NCI-H2029 treated with DMSO at 0.1 percent for 48 hours (cell line): ENCODE data around the gene APOLD1.
"Not testable (repeated sequence)": the region's sequence is repeated elsewhere in the genome, so short reads cannot be mapped to it uniquely, and the experiment has no call there.

Experiments used
- DNase-seq: peaks from one replicate; lab custom pipeline; 2025; lab: John Stamatoyannopoulos, UW

APOLD1 gene

DNA sequence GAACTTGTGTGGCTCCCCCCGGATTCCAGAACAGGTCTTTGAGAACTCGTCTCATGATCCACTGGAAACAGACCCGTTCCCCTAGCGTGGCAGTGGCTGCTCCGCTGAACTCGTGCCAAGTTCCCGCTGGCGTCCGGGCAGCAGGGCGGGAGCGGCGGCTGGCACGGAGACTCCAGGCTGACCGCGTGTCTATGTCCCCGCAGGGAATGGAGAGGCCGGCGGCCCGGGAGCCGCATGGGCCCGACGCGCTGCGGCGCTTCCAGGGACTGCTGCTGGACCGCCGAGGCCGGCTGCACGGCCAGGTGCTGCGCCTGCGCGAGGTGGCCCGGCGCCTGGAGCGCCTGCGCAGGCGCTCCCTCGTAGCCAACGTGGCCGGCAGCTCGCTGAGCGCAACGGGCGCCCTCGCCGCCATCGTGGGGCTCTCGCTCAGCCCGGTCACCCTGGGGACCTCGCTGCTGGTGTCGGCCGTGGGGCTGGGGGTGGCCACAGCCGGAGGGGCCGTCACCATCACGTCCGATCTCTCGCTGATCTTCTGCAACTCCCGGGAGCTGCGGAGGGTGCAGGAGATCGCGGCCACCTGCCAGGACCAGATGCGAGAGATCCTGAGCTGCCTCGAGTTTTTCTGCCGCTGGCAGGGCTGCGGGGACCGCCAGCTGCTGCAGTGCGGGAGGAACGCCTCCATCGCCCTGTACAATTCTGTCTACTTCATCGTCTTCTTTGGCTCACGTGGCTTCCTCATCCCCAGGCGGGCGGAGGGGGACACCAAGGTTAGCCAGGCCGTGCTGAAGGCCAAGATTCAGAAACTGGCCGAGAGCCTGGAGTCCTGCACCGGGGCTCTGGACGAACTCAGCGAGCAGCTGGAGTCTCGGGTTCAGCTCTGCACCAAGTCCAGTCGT is 1.5 kb downstream of the APOLD1 start:
- no peak for DNase-seq

DNA sequence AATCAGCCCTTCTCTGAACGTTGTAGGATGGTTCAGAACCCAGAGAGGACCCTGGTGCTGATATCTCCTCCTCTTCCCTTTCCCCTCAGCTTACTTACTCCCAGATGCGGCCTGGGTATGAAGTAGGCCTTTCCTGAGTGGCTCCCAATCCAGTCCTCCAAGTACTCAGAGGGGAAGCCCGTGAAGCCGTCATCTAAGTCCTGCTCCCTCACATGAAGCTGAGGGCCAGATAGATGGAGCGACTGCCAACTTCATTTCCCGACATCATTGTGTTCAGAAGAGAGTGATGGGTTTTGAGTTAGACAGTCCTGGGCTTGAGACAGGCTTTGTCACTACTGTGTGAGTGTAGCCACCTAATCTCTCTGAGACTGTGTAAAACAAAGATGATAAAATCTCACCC is 2.7 kb downstream of the APOLD1 start:
- no peak for DNase-seq

DNA sequence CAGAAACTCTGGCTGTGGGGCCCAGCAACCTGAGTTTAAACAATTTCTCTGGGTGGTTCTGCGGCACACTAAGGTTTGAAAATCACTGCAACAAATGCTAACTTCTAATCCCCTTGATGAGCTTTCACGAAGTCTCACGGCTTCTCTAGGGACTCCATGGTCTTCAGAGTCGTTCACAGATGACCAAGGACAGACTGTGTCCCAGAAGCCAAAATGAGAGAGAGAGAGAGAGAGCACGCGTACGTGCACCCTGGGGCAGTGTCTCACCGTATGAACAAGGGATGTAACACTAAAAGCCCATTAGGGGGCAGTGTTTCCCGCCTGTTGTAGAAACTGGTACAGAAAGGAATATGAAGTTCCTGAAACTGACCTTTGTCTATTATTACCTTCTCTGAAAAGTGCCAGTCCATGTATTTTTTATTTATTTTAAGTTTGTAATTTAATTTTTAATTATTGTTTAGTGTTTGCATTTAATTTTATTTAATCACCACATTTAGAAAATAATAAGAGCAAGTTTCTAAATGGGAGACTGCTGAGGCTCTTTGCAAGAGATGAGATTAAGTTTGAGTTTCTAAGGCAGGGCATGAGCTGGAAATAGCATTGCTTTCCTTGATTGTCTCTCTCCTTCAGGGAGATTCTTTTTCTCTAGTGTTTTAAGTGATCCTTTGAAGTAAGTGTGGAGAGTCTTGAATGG is 3.4 kb downstream of the APOLD1 start:
- peak; percentile 82 for DNase-seq

DNA sequence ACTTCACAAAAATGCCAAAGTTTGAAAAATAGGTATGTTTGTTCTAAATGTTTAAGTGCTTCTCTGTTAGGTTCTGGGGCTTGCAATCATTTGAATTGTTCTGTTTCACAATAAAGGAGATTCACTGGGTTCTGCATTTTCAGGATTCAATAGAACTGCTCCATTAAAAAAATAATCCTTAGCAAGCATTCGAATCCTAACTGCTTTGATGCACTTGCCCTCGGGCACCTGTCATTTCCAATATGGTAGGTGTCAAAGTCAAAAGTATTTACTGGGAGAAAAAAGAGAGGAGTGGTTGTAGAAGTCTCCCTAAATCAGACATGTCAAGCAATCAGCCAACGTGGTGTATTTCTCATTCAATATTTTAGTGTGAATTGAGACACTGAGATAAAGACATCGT is 5.5 kb downstream of the APOLD1 start:
- DNase-seq = no peak

DNA sequence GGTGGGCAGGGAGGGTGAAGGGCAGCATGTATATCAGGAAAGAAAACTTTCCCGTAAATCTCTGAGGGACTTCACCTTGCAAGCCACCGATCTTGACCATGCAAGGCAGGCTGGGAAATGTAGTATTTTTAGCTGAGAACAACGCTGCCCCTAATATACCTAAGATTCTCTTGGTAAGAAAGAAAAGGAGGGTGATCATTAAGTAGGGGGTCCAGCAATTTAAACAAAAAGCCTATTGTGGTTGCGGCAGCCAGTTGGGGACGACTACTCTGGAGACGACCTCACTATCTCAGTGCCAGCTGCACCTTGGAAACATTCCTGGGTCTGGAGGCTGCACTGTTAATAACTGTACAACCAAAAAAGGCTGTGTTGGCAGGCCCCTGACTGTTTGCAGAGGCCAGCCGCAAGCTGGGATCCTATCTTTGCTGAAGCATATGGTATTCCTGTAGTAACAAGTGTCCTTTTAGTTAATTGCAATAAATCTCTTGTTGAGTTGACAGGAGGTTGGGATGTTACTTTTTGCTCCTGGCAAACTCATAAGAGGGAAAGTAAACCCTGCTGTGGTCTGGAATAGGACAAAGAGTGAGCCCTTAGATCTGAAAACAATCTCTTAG is 6.4 kb downstream of the APOLD1 start:
- no peak for DNase-seq

DNA sequence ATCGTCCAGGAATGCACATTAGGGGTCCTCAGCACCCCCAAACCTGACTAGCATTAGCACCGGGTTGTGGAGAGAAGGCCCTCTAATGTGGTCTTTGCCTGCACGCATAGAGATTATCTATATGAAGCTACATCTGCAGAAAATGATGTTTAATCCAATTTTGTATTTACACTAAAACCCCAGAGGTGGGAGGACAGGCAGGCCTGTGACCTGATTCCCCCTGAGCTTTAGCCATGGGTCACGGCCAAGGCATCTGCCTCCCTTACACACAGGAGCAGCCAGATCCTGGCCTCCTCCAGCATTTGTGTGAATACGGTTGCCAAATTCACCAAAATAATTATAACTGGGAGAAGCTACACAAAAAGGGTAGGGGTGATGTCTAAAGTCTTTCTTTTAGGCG is 7.0 kb downstream of the APOLD1 start:
- no peak for DNase-seq

DNA sequence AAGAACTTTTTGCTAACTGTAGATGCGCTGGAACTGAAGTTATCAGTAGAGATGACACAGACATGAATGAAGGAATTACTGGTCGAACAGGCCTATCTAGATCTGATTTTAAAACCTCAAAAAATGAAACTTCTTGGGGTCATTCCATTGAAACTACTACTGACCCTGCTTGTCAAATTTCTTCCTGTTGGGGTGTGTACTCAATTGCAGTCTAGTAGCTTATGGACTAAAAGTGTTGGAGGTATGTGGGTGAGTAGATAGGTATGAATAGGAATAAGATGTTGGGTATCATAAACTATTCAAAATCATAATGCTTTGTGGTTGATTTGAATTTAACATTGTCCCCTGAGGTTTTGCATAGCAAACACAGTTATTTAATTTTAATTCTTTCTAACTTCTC is 9.2 kb downstream of the APOLD1 start:
- no peak for DNase-seq

DNA sequence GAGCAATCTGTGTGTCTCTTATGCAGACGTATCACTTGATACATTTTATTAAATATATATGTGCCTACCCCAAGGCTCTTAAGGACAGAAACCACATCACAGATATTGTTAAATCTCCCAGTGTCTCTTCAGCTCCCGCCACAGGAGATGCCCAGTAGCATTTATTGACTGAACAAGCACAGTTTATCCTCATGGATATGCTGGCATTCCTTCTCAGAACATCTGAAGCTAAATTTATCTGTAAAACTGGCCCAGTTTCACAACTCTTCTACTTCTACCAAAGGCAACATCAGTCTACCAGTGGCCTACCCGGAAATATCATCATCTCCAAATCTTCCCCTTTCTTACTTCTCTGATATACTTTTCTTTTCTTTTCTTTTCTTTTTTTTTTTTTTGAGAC is 10.7 kb downstream of the APOLD1 start:
- no peak for DNase-seq

DNA sequence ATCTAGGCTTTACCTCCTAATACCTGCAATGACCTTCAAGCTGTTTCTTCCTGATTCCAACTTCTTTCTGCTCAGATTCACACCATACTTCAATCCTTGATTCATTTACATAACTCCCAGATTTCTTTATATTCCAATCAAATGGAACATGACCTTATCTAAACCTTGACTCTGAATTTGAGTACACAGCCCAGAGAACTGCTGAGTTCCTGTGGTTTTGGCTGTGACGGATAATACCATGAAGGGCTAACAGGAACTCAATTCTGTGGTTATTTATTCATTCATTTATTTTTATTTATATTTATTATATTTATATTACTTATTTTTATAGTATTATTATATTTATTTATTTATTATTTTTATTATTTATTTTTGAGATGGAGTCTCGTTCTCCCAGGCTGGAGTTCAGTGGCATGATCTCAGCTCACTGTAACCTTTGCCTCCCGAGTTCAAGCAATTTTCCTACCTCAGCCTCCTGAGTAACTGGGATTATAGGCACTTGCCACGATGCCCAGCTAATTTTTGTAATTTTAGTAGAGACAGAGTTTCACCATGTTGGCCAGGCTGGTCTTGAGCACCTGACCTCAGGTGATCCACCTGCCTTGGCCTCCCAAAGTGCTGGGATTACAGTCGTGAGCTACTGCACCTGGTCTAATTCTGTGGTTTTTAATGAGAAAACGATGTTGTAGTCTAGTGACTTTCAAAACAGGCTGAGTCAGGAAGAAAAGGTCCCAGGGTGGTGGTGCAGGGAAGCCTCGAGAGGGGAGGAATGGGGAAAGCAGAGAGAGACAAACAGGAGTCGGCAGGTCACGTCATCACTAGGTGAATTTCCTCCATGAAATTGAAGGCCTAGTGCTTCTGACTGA is 11.7 kb downstream of the APOLD1 start:
- DNase-seq = no peak

DNA sequence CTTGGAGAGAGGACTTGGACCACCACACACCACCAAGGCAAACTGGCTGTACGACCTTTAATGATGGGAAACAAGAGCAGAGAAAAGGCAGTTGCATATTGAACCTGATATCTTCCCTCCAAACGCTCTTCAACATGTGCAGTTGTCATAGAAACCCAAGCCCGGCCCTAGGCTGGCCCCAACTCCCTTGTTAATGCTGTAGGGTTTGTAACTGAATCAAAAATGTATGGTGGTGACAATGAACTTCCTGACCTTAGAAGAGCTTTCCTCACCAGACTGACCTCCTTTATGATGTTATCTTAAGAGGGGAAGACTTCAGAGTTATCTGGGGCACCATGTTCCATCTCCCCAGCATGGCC is 12.3 kb downstream of the APOLD1 start:
- no peak for DNase-seq

DNA sequence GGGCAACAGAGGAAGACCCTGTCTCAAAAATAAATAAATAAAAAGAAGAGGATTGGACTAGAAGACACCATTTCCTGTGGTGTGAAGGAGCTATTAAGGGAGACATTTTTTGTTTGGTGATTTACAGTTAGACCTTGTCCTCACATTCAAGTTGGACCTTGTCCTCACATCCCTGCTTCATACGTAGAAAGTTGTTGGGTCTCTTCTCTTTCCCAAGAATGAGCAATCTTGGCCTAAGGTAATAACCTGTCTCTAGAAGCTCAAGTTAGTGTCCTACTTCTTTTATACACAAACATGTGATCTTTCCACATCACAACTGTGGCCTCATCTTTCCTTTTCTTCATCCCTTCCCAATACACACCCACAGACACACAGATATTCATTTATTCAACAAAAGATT is 13.0 kb downstream of the APOLD1 start:
- no peak for DNase-seq

DNA sequence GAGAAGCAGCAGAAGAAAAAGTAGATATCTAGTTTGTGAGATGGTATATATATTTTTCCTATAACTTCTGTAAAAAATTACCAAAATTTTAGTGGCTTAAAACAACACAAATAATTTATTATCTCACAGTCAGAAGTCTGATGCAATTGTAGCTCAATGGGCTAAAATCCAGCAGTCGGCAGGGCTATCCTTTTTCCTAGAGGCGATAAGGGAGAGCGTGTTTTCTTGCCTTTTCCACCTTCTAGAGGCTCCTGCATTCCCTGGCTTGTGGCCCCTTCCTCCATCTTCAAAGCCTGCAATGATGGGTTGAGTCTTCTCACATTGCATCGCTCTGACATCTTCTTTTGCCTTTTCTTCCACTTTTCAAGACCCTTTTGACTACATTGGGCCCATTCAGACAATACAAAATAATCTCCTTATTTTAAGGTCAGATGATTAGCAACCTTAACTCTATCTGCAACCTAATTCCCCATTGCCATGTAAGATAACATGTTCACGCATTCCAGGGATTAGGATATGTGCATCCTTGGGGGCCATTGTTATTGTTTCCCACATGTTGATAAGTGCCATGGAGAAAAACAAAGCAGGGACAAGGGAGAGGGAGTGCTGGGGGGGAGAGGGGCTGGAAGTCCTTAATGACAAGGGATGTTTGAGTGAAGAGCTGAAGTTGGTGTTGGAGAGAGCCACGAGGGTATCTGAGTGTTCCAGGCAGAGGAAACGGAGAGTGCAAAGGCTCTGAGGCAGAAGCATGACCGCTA is 13.9 kb downstream of the APOLD1 start:
- no peak for DNase-seq

DNA sequence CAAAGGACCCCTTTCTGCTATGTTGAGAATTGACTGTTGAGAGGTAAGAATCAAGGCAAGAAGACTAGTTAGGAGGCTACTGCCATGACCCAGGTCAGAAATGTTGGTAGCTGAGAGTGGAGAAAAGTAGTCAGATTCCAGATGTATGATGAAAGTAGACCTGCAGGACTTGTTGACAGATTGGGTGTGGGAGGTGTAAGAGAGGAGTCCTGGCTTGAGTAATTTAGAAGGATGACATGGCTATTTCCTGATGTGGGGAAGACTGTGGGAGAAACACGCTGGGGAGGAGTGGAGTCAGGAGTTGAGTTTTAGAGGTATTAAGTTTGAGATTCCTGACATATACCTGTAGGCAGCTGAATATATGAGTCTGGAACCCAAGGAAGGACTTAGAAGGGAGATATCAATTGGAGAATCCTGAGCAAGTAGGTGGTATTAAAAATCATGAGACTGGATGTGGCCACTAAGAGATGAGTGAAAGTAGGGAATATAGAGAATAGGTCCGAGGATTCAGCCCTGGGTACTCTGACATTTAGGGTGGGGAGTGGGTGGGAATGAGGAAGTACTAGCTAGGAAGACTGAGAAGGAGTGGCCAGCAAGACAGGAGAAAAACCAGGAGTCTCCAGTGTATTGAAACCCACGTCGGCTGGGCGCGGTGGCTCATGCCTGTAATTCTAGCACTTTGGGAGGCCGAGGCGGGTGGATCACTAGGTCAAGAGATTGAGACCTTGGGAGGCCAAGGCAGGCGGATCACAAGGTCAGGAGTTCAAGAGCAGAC is 15.1 kb downstream of the APOLD1 start:
- no peak for DNase-seq

DNA sequence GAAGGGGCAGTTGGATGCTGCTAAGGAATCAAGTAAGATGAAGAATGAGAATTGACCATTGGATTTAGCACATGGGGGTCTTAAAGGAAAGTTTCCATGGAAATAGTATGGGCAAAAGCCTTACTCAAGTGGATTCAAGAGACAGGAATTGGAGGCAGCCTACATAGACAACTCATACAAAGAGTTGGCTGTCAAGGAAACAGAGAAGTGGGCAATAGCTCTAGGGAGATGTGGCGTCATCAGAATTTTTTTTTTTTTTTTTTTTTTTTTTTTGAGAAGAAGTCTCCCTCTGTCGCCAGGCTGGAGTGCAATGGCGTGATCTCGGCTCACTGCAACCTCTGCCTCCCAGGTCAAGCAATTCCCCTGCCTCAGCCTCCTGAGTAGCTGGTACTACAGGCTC is 16.2 kb downstream of the APOLD1 start:
- not testable (repeated sequence) for DNase-seq

DNA sequence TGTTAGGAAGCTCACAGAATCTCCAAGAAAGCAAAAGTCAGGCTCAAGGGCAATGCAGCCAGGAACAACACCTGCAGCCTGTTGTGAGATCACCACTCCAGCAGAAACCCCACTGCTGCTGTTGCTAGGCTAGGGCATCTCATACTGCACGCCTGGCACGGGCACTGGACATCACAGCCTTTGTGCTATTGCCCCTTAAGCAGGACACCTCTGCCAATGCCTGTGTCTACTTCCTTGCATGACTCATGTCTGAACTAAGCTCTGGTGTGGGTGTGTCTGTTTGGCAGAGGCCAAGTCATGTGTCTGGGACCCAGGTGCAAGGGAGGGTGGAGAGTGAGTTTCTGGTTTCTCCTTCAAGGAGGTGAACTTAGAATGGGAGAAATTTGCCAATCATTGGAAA is 17.7 kb downstream of the APOLD1 start:
- DNase-seq = peak; percentile 92

DNA sequence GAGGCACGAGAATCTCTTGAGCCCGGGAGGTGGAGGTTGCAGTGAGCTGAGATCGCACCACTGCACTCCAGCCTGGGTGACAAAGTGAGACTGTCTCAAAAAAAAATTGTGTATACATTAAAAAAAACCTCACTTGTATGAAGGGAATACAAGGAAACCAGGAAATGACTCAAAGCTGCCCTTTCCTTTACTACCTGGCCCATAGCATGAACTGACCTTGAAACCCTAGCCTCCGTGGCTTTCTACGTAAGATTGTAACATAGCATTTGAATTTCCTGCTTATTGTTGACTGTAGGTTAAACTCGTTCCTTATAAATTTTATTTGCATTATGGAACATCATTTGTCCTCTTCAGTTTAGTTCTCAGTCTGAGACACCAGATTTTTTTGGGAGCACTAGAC is 18.6 kb downstream of the APOLD1 start:
- no peak for DNase-seq

DNA sequence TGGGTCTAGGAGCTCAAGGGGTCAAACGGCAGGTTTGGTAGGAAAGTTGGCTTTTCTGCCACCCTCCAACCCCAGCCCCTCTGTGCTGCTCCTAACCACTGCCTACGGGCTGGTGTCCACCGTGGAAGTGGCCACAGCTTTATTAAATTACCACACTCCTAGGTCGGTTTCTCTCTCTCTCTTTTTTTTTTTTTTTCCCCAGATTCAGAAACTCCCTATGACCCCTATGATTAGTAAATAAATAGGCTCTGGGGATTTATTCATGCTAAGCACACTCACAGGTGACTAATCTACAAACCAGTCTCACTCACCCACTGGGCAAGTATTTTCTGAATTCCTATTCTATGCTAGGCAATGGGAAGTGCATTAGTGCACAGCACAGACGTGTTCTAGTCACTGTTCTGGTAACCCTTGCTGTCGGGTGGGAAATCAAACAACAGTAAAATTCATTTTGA is 19.0 kb downstream of the APOLD1 start:
- no peak for DNase-seq

DNA sequence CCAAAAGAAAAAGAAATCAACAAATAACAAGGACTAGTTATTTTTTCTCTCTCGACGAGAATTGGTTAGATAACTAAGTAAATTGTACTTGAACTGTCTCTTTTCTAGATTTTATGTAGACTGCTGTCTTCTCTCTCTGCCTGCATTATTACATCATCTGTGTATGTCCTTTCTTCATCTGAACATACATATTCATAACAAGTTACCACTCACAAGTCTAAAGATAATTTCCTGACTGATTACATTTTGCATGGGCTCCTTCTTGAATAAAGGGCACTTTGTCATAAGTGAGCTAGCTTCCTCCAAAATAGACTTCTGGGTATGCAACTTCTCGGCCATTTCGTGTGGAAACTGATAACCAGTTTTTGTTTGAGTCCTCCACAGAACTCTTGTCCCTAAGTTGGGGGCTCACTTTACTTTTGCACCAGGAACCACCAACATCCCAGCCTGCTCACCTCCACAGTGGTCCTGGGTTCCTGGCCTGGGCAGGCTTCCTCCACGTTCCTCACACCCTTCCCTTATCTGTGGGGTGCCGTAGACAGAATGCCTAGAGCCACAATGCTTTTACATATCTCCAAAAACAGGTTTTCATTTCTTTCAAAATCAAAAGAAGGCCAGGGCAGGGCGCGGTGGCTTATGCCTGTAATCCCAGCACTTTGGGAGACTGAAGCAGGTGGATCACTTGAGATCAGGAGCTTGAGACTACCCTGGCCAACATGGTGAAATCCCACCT is 21.5 kb downstream of the APOLD1 start:
- no peak for DNase-seq

DNA sequence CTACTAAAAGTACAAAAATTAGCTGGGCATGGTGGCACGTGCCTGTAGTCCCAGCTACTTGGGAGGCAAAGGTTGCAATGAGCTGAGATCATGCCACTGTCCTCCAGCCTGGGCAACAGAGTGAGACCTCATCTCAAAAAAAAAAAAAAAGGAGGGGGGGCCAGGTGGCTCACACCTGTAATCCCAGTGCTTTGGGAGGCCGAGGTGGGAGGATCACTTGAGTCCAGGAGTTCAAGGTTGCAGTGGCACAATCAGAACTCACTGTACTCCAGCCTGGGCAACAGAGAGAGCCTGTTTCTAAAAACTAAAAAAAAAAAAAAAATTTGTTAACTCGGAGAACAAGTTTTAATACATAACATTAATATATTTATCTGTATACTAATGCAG is 22.1 kb downstream of the APOLD1 start:
- DNase-seq = not testable (repeated sequence)
